Thyroid gland (tissue), 4 donors: ENCODE results near the gene TMEM41A. TPM values are rescaled to one million over a fixed set of nuclear protein-coding genes. Genes with fewer than 3 reads are reported as not detected.
"Not testable (repeated sequence)": the region's sequence is repeated elsewhere in the genome, so short reads cannot be mapped to it uniquely, and the experiment has no call there.

Experiments
- DNase-seq, 2 donors: peaks; one replicate each; pipeline ENCODE4 v3.0.0-alpha.2; 2019
- H3K27ac ChIP-seq, 3 donors: fragments of 200-600 bp; sonication (generic); 1 replicate in 2 of 3; 2 replicates in 1 of 3; pipeline ENCODE4 v1.5.1; 2016 to 2019; ENCODE audit warnings: mild to moderate bottlenecking in 1 of 3, moderate library complexity in 1 of 3
- H3K27me3 ChIP-seq: fragments of 200-600 bp; sonication (generic); one replicate; pipeline ENCODE4 v1.5.1; 2019
- H3K36me3 ChIP-seq, 2 donors: fragments of 200-600 bp; sonication (generic); one replicate each; pipeline ENCODE4 v1.5.1; 2016 to 2019
- H3K4me1 ChIP-seq, 2 donors: fragments of 200-600 bp; sonication (generic); one replicate each; pipeline ENCODE4 v1.5.1; 2017 to 2019
- H3K4me3 ChIP-seq, 3 donors: fragments of 200-600 bp; sonication (generic); replicated peaks in 1 of 3; 1 replicate in 2 of 3; 2 replicates in 1 of 3; pipeline ENCODE4 v1.5.1; 2016; ENCODE audit warnings: mild to moderate bottlenecking in 1 of 3
- H3K9me3 ChIP-seq: fragments of 200-600 bp; sonication (generic); one replicate; pipeline ENCODE4 v1.5.1; 2017
- POLR2A ChIP-seq, 2 donors: fragments of 450-650 bp; IDR thresholded peaks; one replicate each; pipeline ENCODE4 v1.6.1; 2017; ENCODE audit warnings: antibody characterized with exemption in 2 of 2, mild to moderate bottlenecking in 2 of 2, moderate library complexity in 1 of 2
- WGBS, 2 donors: methylation state at CpG; one replicate each; pipeline ENCODE4 v1.1.5; 2017; 5-methylcytosine and 5-hydroxymethylcytosine counted together
- intact Hi-C: fragments of 100-400 bp; cut with DNase I; formaldehyde crosslinking; loops from one replicate; pipeline ENCODE4 v1.15.1; 2023
- total RNA-seq, 4 donors: library from RNA; depleted of rRNA; stranded (reverse); fragments of >200 nt; gene quantifications; one replicate each; pipeline ENCODE4 v1.2.3, GENCODE V29; 2016
- TF ChIP-seq, protein P1 (sequence below), 6 experiments: fragments of 200-600 bp in 3 of 6; fragments of 450-650 bp in 3 of 6; sonication (generic) in 3 of 6; IDR thresholded peaks; one replicate each; pipeline ENCODE4 v1.5.1; 2016 to 2019; ENCODE audit warnings: antibody characterized with exemption in 6 of 6, mild to moderate bottlenecking in 2 of 6, inconsistent platforms in 1 of 6, moderate library complexity in 1 of 6

Gene TMEM41A
- total RNA-seq, 4 donors from 2014 or later = 9.9 to 16.9 (median 11.7) TPM

DNA sequence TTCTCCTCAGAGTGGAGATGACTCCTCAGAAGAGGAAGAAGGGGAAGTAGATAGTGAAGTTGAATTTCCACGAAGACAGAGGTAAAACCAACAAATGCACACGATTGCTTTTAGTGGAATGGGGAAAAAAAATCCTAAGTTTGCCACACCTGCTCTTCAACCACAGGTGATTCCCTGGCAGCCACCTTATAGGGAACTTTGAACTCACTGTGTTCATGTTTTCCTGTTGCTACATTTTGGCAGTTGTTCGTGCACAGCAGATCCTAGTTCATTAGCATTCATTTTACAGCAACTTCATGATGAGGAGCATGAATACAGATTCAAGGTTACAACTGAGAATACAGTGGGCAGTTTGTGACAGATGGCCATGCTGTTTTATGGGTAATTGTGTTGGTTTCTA, 21.5 kb downstream of the TMEM41A start:
- H3K27ac ChIP-seq = no peak overlapping the region
- TF ChIP-seq, protein P1, sequence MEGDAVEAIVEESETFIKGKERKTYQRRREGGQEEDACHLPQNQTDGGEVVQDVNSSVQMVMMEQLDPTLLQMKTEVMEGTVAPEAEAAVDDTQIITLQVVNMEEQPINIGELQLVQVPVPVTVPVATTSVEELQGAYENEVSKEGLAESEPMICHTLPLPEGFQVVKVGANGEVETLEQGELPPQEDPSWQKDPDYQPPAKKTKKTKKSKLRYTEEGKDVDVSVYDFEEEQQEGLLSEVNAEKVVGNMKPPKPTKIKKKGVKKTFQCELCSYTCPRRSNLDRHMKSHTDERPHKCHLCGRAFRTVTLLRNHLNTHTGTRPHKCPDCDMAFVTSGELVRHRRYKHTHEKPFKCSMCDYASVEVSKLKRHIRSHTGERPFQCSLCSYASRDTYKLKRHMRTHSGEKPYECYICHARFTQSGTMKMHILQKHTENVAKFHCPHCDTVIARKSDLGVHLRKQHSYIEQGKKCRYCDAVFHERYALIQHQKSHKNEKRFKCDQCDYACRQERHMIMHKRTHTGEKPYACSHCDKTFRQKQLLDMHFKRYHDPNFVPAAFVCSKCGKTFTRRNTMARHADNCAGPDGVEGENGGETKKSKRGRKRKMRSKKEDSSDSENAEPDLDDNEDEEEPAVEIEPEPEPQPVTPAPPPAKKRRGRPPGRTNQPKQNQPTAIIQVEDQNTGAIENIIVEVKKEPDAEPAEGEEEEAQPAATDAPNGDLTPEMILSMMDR (IDR thresholded peaks at IDR 0.05) = no peak
- no peak for TF ChIP-seq POLR2A (IDR thresholded peaks at IDR 0.05)
- WGBS, 2 donors = 80 to 84% methylated on average over 3 of the region's 3 CpGs
- DNase-seq = no peak
- no peaks in the 10 kb centered on the region for H3K27me3 ChIP-seq
- no peaks in the 10 kb centered on the region for H3K4me1 ChIP-seq
- H3K4me3 ChIP-seq = no peak overlapping the region
- H3K36me3 ChIP-seq = peaks cover 20 to 30% of the 10 kb centered on the region in 2 donors
- H3K9me3 ChIP-seq = no peaks in the 10 kb centered on the region
- intact Hi-C loops = no loop called here

DNA sequence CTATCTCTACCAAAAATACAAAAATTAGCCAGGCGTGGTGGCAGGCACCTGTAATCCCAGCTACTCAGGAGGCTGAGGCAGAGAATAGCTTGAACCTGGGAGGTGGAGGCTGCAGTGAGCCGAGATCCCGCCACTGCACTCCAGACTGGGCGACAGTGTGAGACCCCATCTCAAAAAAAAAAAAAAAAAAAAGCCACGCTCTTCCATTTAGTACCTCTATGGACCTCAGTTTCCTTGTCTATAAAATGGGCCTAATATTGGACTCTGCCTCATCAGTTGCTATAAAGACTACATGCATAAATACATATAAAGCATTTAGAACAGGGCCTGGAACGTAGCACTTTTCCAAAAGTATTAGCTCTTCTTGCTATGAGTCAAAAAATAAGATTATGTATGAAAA, 23.9 kb downstream of the TMEM41A start:
- peaks cover 20% of the 10 kb centered on the region in 2 donors for H3K36me3 ChIP-seq
- H3K4me1 ChIP-seq, H3K4me3 ChIP-seq, DNase-seq, H3K27me3 ChIP-seq, H3K27ac ChIP-seq, H3K9me3 ChIP-seq, intact Hi-C loops: not testable (repeated sequence)
- 95 to 96% methylated on average over 6 of the region's 6 CpGs for WGBS, 2 donors

DNA sequence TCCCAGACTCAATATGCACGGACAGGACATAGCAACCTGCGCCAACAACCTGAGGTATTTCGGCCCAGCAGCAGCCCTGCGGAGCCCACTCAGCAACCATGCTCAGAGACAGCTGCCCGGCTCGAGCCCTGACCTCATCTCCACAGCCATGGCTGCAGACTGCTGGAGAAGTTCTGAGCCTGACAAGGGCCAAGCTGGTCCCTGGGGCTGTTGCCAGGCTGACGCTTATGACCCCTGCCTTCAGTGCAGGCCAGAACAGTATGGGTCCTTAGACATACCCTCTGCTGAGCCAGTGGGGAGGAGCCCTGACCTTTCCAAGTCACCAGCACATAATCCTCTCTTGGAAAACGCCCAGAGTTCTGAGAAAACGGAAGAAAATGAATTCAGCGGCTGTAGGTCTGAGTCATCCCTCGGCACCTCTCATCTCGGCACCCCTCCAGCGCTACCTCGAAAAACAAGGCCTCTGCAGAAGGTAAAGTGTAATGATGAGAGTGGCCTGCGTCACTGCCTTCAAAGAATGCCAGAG, 25.5 kb downstream of the TMEM41A start:
- Histone ChIP-seq H3K36me3 (peaks cover 20% of the 10 kb centered on the region in 2 donors), H3K4me1 (no peaks in the 10 kb centered on the region), H3K4me3 (no peak overlapping the region), H3K9me3 (no peaks in the 10 kb centered on the region), H3K27ac (no peak overlapping the region), H3K27me3 (no peaks in the 10 kb centered on the region)
- DNase-seq = no peak
- intact Hi-C loops = no loop called here
- 96 to 97% methylated on average over 13 to 15 of the region's 15 CpGs for WGBS, 2 donors
- no peak for TF ChIP-seq POLR2A (IDR thresholded peaks at IDR 0.05)
- TF ChIP-seq, protein P1 (IDR thresholded peaks at IDR 0.05) = no peak

DNA sequence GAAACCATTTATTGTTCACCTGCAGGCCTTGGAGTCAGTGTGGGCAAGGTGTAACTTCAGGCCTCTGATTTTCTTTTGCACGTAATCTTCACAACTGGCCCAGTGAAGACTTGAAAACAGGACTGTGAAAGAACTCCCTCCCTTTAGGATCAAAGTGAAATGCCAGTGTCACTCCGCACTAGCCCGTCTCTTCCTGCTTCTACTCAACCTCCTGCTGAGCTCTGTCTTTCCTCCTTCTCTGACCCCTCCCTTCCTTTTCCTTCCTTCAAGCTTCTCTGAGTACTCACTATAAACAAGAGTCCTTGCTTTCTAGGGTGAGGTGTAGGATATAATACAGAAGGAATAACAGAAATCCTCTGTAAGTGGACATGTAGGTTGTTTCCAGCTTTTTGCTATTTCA, 28.5 kb downstream of the TMEM41A start:
- no peak for TF ChIP-seq POLR2A (IDR thresholded peaks at IDR 0.05)
- TF ChIP-seq, protein P1 (IDR thresholded peaks at IDR 0.05) = no peak
- no peak overlapping the region for H3K27ac ChIP-seq
- no peak for DNase-seq
- H3K4me1 ChIP-seq = no peaks in the 10 kb centered on the region
- H3K4me3 ChIP-seq = no peak overlapping the region
- no peaks in the 10 kb centered on the region for H3K9me3 ChIP-seq
- WGBS, 2 donors = 82 to 84% methylated on average over 3 of the region's 3 CpGs
- intact Hi-C loops = no loop called here
- no peaks in the 10 kb centered on the region for H3K27me3 ChIP-seq
- peaks cover 28 to 33% of the 10 kb centered on the region in 2 donors for H3K36me3 ChIP-seq

DNA sequence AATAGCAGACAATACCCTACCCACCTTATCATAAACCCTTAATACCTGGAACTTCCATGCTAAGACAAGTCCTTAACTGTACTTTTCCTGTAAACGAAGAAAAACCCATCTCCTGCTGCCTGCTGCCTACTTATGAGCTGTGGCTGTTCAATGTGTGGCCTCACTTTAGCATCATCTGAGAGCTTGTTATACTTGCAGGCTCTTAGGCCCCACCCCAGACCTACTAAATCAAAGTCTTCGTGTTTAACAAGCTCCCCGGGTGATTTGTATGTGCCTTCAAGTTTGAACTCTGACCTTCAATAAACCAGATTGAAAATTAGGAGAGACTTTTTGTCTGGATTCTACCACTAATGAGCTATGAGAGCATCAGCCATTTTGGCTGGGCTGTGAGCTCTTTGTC, 29.3 kb downstream of the TMEM41A start:
- 82 to 86% methylated on average over 3 of the region's 3 CpGs for WGBS, 2 donors
- Histone ChIP-seq H3K36me3 (peaks cover 23 to 32% of the 10 kb centered on the region in 2 donors), H3K4me1 (no peaks in the 10 kb centered on the region), H3K4me3 (no peak overlapping the region), H3K27ac (no peak overlapping the region), H3K9me3 (no peaks in the 10 kb centered on the region), H3K27me3 (no peaks in the 10 kb centered on the region)
- intact Hi-C loops = no loop called here
- TF ChIP-seq POLR2A (IDR thresholded peaks at IDR 0.05) = no peak
- TF ChIP-seq, protein P1 (IDR thresholded peaks at IDR 0.05) = no peak
- no peak for DNase-seq

DNA sequence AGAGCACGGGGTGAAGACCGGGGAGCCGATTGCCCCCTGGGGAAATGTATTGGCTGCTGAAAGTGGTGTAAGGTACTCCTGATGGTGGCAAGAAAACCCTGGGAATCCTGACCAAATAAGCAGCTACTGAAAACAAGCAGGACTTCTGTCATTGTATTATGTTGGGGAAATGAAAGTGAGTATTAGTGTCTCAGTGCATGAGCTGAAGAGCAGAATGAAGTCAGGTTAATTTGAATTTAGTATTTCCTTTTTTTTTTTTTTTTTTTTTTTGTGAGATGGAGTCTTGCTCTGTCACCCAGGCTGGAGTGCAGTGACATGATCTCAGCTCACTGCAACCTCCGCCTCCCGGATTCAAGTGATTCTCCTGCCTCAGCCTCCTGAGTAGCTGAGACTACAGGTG, 32.7 kb downstream of the TMEM41A start:
- H3K27ac ChIP-seq, H3K9me3 ChIP-seq, DNase-seq, H3K4me3 ChIP-seq, H3K4me1 ChIP-seq, intact Hi-C loops, H3K27me3 ChIP-seq: not testable (repeated sequence)
- WGBS, 2 donors = 93% methylated on average over 5 of the region's 5 CpGs
- peaks cover 7 to 17% of the 10 kb centered on the region in 2 donors for H3K36me3 ChIP-seq
